Type B pancreatic cell (in vitro differentiated cells): Measurements from ENCODE around the gene MYOD1. TPM values are rescaled to one million over a fixed set of nuclear protein-coding genes. Genes with fewer than 3 reads are reported as not detected.

Experiments used
- DNase-seq: peaks from one replicate; pipeline ENCODE4 v3.0.0; 2021; ENCODE audit warnings: mixed read lengths; ENCODE audit not compliant: unreplicated experiment; ENCODE audit errors: extremely low spot score
- H3K27ac Mint-ChIP-seq: 2 replicates; pipeline ENCODE4 v1.8.0; 2021; ENCODE audit warnings: mild to moderate bottlenecking, mixed read lengths
- H3K27me3 Mint-ChIP-seq: 2 replicates; pipeline ENCODE4 v1.8.0; 2021; ENCODE audit warnings: mixed read lengths
- H3K36me3 Mint-ChIP-seq: 2 replicates; pipeline ENCODE4 v1.8.0; 2021; ENCODE audit warnings: mixed read lengths
- H3K4me1 Mint-ChIP-seq: one replicate; pipeline ENCODE4 v1.8.0; 2021; ENCODE audit warnings: mixed read lengths; ENCODE audit not compliant: unreplicated experiment
- H3K4me3 Mint-ChIP-seq: 2 replicates; pipeline ENCODE4 v1.8.0; 2021; ENCODE audit warnings: mild to moderate bottlenecking, mixed read lengths
- H3K9me3 Mint-ChIP-seq: 2 replicates; pipeline ENCODE4 v1.8.0; 2021; ENCODE audit warnings: mixed read lengths
- long read RNA-seq: library from polyadenylated mRNA; unstranded; transcript quantifications from one replicate; pipeline ENCODE4 v2.0.0, GENCODE V29; 2020
- total RNA-seq: library from RNA; stranded (reverse); gene quantifications from 2 replicates; pipeline ENCODE4 v1.2.1, GENCODE V29; 2021; ENCODE audit warnings: low replicate concordance
- TF ChIP-seq, protein P1 (sequence below): fragments of 200-600 bp; sonication (generic); conservative IDR thresholded peaks from 2 replicates; pipeline ENCODE4 v1.5.0; 2021; ENCODE audit warnings: antibody characterized with exemption, mild to moderate bottlenecking

MYOD1 gene
- 3.6 TPM in 1 of 2 replicates, not detected in the other for total RNA-seq
- long read RNA-seq: 0 reads

DNA sequence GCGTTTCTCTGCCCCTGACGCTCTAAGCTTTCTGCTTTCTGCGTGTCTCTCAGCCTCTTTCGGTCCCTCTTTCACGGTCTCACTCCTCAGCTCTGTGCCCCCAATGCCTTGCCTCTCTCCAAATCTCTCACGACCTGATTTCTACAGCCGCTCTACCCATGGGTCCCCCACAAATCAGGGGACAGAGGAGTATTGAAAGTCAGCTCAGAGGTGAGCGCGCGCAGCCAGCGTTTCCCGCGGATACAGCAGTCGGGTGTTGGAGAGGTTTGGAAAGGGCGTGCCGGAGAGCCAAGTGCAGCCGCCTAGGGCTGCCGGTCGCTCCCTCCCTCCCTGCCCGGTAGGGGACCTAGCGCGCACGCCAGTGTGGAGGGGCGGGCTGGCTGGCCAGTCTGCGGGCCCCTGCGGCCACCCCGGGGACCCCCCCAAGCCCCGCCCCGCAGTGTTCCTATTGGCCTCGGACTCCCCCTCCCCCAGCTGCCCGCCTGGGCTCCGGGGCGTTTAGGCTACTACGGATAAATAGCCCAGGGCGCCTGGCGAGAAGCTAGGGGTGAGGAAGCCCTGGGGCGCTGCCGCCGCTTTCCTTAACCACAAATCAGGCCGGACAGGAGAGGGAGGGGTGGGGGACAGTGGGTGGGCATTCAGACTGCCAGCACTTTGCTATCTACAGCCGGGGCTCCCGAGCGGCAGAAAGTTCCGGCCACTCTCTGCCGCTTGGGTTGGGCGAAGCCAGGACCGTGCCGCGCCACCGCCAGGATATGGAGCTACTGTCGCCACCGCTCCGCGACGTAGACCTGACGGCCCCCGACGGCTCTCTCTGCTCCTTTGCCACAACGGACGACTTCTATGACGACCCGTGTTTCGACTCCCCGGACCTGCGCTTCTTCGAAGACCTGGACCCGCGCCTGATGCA, at the start of gene MYOD1:
MYOD1 (plus strand) TSS at position 544 of the 910 bp plus-strand sequence; CDS start at position 756, 212 bp downstream.
- Mint-ChIP-seq H3K27ac (no peak within 1 kb of the TSS), H3K4me1 (no peaks in the 10 kb centered on the region), H3K27me3 (peaks cover 40% of the 10 kb centered on the region), H3K9me3 (no peaks in the 10 kb centered on the region), H3K36me3 (no peaks in the 10 kb centered on the region), H3K4me3 (peak within 1 kb of the TSS; percentile 53)
- TF ChIP-seq, protein P1, sequence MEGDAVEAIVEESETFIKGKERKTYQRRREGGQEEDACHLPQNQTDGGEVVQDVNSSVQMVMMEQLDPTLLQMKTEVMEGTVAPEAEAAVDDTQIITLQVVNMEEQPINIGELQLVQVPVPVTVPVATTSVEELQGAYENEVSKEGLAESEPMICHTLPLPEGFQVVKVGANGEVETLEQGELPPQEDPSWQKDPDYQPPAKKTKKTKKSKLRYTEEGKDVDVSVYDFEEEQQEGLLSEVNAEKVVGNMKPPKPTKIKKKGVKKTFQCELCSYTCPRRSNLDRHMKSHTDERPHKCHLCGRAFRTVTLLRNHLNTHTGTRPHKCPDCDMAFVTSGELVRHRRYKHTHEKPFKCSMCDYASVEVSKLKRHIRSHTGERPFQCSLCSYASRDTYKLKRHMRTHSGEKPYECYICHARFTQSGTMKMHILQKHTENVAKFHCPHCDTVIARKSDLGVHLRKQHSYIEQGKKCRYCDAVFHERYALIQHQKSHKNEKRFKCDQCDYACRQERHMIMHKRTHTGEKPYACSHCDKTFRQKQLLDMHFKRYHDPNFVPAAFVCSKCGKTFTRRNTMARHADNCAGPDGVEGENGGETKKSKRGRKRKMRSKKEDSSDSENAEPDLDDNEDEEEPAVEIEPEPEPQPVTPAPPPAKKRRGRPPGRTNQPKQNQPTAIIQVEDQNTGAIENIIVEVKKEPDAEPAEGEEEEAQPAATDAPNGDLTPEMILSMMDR: no peak
- no peak for DNase-seq

DNA sequence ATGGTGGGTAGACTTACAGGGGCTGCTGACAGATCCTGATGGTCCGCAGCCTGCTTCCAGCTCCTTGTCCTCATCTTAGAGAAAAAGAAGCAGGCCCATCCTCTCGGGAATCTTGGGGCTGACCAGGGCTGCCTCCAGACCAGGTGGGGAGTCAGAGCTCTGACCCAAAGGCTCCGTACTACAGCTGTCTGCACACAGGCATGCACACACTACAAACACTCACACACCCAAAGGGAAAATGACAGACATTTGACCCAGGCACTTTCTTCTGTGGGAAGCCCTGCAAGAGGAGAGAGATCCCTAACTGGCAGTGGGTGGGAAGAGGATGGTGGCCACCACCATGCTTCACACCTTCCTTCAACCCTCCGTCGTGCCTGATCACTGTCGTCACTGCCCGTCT, 46.9 kb upstream of the MYOD1 start:
- H3K4me3 Mint-ChIP-seq: no peak overlapping the region
- H3K27ac Mint-ChIP-seq: no peak overlapping the region
- H3K9me3 Mint-ChIP-seq: peaks cover 8% of the 10 kb centered on the region
- TF ChIP-seq, protein P1: no peak
- H3K27me3 Mint-ChIP-seq: peaks cover 58% of the 10 kb centered on the region
- H3K4me1 Mint-ChIP-seq: no peaks in the 10 kb centered on the region
- no peaks in the 10 kb centered on the region for H3K36me3 Mint-ChIP-seq
- no peak for DNase-seq

DNA sequence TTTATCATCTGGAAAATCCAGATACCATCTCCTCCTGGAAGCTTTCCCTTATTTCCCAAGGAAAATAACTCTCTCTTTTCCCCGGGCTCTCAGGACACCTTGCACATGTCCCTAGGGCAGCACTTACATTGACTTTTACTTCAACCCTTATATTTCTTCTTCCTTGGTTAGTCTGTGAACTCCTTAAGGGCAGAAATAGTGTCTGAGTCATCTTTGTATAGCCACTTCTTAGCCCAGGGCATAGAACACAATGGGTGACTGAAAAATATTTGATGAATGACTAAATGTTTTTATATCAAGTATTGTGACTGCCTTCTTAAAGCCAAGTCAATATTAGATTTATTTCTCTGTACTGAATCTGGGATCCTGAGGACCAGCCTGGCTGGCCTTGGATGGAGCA, 45.4 kb upstream of the MYOD1 start:
- Mint-ChIP-seq H3K36me3 (no peaks in the 10 kb centered on the region), H3K27me3 (peaks cover 54% of the 10 kb centered on the region), H3K4me3 (no peak overlapping the region), H3K9me3 (peaks cover 8% of the 10 kb centered on the region), H3K27ac (no peak overlapping the region), H3K4me1 (no peaks in the 10 kb centered on the region)
- TF ChIP-seq, protein P1: no peak
- DNase-seq: no peak

DNA sequence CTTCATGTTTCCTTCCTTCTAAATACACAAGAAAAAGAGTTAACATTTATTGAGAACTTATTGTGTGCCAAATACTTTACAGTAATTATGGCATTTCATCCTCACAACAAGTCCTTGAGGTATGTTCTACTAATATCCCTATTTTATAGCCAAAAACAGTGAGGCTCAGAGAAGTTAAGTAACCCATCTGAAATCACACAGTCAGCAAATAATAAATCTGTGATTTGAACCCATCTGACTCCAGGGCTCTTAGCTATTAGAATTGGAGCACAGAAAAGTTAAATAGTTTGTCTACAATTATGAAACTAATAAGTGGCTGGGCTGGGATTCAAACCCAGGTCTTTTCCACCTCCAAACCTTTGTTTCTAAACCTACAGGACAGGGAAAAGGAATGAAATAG, 36.5 kb upstream of the MYOD1 start:
- DNase-seq: no peak
- H3K27me3 Mint-ChIP-seq: peaks cover 43% of the 10 kb centered on the region
- H3K4me3 Mint-ChIP-seq: no peak overlapping the region
- H3K9me3 Mint-ChIP-seq: no peaks in the 10 kb centered on the region
- no peak overlapping the region for H3K27ac Mint-ChIP-seq
- H3K4me1 Mint-ChIP-seq: peaks cover 13% of the 10 kb centered on the region
- no peaks in the 10 kb centered on the region for H3K36me3 Mint-ChIP-seq
- TF ChIP-seq, protein P1: no peak

DNA sequence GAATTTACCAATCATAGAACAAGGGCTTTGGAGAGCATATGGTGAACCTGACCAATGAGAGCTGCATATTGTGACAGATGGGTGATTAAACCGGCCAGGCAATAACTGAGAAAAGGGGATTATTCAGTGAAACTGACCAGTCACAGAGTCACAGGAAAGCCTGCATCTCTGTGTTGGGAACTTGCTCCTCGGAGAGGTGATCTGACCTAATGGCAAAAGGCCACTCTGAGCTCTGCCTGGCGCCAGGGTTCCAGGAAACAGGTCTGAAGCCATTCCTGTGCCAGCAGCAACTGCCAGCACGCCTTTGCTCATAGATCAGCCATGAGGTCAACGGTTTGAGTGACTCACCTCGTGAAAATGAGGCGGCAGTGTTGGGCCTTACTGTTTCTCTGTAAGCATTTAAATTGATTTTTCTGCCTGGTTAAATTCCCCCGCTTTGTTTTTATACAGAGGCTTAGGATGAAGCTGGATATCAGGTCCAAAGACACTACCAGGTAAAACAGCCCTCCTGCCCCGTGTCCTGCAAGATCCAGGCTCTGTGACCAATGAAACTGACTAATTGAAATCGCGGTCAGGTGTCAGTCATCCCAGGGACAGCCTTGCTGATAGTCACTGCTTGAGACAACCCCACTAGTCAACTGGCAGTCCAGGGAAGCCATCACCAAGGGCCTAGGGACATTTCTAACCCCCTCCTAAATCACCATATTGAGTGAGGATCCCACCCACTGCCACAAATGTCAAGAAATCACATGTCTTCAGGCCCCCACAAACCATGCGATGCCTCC, 35.8 kb upstream of the MYOD1 start:
- Mint-ChIP-seq H3K27me3 (peaks cover 43% of the 10 kb centered on the region), H3K36me3 (no peaks in the 10 kb centered on the region), H3K9me3 (no peaks in the 10 kb centered on the region), H3K4me3 (no peak overlapping the region), H3K27ac (no peak overlapping the region), H3K4me1 (peaks cover 13% of the 10 kb centered on the region)
- peak; percentile 34 for DNase-seq
- TF ChIP-seq, protein P1: no peak
